C4-2B (cell line): ENCODE measurements around the gene VPS54.

Experiments used
- H3K27ac ChIP-seq: fragments of 450-650 bp; 2 replicates; pipeline ENCODE4 v1.5.1; 2017
- ZFX ChIP-seq: fragments of 450-650 bp; IDR thresholded peaks from 2 replicates; pipeline ENCODE4 v1.6.1; 2017
- TF ChIP-seq, protein P1 (sequence below): fragments of 450-650 bp; conservative IDR thresholded peaks from 2 replicates; pipeline ENCODE4 v1.5.1; 2017; ENCODE audit warnings: mild to moderate bottlenecking

Gene VPS54

DNA sequence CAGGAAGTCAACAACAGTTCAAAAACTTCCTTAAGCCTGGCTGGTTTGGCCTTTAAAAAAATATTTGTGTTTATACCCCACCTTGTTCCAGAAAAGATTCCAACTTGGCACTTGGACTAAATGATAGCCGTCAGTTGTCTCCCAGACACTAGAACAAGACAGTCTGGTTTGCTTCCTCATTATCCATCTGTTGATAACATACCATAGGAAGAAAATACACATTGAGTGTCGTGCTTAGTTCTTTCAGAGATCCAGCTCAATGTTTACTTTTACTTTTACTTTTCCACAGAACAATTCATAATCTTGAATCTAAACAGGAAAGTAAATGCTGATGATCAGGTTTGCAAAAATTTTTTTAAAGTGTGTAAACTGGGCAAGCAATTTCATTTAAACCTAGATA is 2.4 kb upstream of the VPS54 start:
- H3K27ac ChIP-seq: no peak overlapping the region

DNA sequence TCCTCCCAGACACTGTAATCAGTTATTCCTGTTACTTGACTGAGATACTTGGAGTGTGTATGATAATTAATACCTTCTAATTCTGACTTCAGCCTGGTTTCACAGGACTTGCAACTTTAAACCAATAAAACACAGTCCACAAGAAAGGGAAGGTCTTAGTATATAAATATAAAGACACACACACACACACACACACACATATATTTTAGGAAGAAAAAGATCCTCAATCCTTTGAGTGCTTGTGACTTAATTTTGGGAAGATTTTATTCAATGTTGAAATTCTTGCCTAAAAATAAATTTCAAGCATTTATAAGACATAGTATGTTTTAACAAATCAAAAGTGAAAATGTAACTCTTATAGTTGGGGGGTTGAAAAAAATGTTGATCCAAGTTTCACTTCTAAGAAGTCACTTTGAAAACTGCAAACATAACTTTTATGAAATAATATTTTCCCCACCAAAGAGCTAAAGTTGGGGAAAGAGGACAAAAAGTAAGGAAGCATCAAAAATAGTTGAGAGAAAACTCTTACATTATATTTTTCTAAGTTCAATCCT is 824 bp upstream of the VPS54 start:
- no peak for TF ChIP-seq ZFX
- TF ChIP-seq, protein P1, sequence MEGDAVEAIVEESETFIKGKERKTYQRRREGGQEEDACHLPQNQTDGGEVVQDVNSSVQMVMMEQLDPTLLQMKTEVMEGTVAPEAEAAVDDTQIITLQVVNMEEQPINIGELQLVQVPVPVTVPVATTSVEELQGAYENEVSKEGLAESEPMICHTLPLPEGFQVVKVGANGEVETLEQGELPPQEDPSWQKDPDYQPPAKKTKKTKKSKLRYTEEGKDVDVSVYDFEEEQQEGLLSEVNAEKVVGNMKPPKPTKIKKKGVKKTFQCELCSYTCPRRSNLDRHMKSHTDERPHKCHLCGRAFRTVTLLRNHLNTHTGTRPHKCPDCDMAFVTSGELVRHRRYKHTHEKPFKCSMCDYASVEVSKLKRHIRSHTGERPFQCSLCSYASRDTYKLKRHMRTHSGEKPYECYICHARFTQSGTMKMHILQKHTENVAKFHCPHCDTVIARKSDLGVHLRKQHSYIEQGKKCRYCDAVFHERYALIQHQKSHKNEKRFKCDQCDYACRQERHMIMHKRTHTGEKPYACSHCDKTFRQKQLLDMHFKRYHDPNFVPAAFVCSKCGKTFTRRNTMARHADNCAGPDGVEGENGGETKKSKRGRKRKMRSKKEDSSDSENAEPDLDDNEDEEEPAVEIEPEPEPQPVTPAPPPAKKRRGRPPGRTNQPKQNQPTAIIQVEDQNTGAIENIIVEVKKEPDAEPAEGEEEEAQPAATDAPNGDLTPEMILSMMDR: no peak
- H3K27ac ChIP-seq: peak overlapping the region; percentile 96

More for the DNA sequence above, 2.4 kb upstream of the VPS54 start:
- no peak for TF ChIP-seq ZFX

DNA sequence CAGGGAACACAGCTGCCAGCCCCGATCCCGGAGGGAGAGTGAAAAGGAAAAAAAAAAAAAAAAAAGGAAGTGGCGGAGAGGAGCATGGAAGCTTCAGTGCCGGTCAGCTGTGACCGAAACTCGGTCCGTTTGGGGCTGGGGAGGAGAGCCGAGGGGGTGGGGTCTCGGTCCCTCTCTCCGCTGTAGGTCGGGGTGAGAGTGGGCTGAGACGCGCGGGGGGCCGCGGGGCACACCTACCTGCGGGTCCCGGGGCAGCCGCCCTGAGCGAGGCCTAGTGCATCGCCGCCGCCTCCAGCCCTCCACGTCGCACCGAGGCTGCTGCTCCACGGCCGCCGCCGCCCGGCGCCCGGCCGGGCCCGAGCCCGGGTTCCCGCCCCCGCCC is 536 bp downstream of the VPS54 start:
- peak overlapping the region; percentile 96 for H3K27ac ChIP-seq
- TF ChIP-seq ZFX: no peak
- TF ChIP-seq, protein P1: no peak

DNA sequence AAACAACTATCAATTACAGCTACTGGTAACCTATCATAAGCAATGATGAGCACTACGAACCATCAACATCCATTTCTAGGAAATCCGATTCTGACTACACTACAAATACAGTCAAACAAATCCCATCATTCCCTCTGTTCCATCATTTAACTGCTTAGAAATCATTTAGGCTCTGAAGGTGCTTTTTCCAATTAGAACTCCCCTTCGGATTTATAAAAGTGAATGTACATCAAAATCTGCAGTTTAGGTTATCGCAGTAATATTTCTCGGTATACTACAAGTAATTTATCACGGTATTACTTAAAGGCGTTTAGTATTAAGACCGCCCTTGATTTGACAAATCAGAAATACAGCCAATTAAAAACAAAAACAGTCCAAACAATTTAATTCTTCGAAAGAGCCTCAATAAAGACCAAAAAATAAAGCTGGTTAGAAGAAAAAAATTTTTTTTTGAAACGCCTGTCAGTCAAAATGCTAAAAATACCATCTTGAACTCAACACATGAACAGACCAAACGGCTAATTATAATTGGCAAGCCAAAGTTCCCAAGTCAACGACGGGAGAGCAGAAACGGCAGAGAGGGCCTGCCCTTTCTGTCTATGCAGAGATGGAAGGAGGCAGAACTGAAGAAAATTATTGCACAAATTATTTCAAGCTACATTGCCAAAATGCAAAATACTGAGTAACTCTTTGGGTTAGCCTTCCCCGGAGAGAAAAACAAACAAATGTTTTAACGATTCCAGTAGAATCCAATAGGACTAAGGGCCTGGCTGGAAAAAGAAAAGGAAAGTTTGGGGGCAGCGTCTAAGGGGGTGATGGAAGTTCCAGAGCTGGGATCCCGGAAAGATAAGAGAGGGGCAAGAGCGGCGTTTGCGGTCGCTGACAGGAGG is 1.2 kb downstream of the VPS54 start:
- H3K27ac ChIP-seq: peak overlapping the region; percentile 96
- TF ChIP-seq, protein P1: no peak
- TF ChIP-seq ZFX: no peak

DNA sequence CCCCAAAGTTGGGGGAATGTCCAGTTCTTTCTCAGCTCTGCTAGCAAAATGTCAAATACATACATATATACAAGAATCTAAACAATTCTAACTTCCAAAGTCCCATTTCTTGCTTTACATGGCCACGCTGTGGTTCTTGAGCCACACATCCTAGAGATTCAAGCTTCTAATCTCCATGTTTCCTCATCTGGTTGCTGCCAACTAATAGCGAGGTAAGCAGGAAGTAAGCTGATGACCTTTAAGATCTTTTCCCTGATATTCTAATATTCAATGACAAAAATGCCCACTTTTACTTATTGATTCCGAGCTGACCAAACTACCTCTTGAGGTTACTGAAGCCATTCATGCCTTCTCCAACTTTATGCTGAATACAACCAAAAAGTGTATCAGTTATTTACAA is 3.3 kb downstream of the VPS54 start:
- H3K27ac ChIP-seq: no peak overlapping the region
- TF ChIP-seq, protein P1: no peak
- no peak for TF ChIP-seq ZFX

DNA sequence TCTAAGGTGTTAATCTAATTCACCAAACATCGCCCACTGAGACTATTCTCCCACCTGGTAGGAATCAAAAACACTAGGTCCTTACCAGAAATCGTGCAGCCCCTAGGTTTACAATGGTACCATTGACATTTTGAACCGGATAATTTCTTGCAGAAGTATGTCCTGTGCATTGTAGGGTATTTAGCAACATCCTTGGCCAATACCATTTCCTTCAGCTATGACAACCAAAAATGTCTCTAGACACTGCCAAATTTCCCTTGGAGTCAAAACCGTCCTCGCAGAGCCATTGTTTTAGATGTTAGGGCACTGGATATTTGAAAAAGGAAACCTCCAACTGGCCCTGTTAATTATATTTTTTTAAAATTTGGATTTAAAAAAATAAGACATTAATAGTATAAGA is 3.8 kb downstream of the VPS54 start:
- H3K27ac ChIP-seq: no peak overlapping the region
- TF ChIP-seq, protein P1: no peak
- no peak for TF ChIP-seq ZFX

DNA sequence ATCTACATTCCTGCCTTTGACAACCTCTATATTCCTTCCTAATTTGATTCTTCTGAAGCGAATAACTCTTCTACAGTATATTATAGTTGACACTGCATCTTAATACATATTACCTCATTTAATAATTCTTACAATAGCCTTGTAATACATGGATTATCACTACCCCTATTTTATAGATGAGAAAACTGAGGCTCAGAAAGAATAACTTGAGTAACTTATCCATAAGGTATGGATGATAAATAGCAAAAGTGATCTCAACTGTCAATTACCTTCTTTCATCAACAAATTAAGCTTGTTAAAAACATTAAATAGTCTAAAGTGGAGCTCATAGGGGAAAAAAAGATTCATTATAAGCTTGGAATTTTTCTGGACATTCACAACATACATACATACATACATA is 4.6 kb downstream of the VPS54 start:
- no peak overlapping the region for H3K27ac ChIP-seq
- TF ChIP-seq ZFX: no peak
- TF ChIP-seq, protein P1: no peak
